Smooth muscle cell (in vitro differentiated cells): ENCODE measurements around the gene PPAN. TPM values are rescaled to one million over a fixed set of nuclear protein-coding genes. Genes with fewer than 3 reads are reported as not detected.

Experiments
- DNase-seq: peaks from one replicate; lab custom pipeline; 2025; ENCODE audit not compliant: unreplicated experiment; lab: John Stamatoyannopoulos, UW
- H2AFZ ChIP-seq: fragments of 200-600 bp; sonication (generic); 2 replicates; pipeline ENCODE4 v1.6.0; 2016; ENCODE audit warnings: antibody characterized with exemption, low read depth, mild to moderate bottlenecking
- H3F3A ChIP-seq: fragments of 200-600 bp; sonication (generic); 2 replicates; pipeline ENCODE4 v1.6.0; 2017; ENCODE audit warnings: antibody characterized with exemption, low read depth
- H3K27ac ChIP-seq: fragments of 200-600 bp; sonication (generic); 2 replicates; pipeline ENCODE4 v1.5.1; 2016; ENCODE audit warnings: low read depth, mild to moderate bottlenecking
- H3K27me3 ChIP-seq: fragments of 200-600 bp; sonication (generic); 2 replicates; pipeline ENCODE4 v1.6.1; 2016; ENCODE audit warnings: low read depth, mild to moderate bottlenecking
- H3K36me3 ChIP-seq: fragments of 200-600 bp; sonication (generic); 2 replicates; pipeline ENCODE4 v1.5.1; 2016; ENCODE audit warnings: low read depth
- H3K4me1 ChIP-seq: fragments of 200-600 bp; sonication (generic); 2 replicates; pipeline ENCODE4 v1.5.1; 2016; ENCODE audit warnings: low read depth
- H3K4me2 ChIP-seq: fragments of 200-600 bp; sonication (generic); 2 replicates; pipeline ENCODE4 v1.6.0; 2016; ENCODE audit warnings: mild to moderate bottlenecking
- H3K4me3 ChIP-seq: fragments of 200-600 bp; sonication (generic); 2 replicates; pipeline ENCODE4 v1.5.1; 2016; ENCODE audit warnings: mild to moderate bottlenecking
- H3K79me2 ChIP-seq: fragments of 200-600 bp; sonication (generic); 2 replicates; pipeline ENCODE4 v1.6.0; 2016; ENCODE audit warnings: low read depth, mild to moderate bottlenecking
- H3K9ac ChIP-seq: fragments of 200-600 bp; sonication (generic); 2 replicates; pipeline ENCODE4 v1.6.0; 2016; ENCODE audit warnings: low read depth
- H3K9me3 ChIP-seq: fragments of 200-600 bp; sonication (generic); replicated peaks from 2 replicates; pipeline ENCODE4 v1.5.1; 2016; ENCODE audit warnings: low read depth
- H4K20me1 ChIP-seq: fragments of 200-600 bp; sonication (generic); 2 replicates; pipeline ENCODE4 v1.6.0; 2016; ENCODE audit warnings: low read depth
- WGBS: methylation state at CpG from one replicate; pipeline ENCODE4 v1.1.7; 2016; ENCODE audit warnings: low lambda C conversion rate; 5-methylcytosine and 5-hydroxymethylcytosine counted together
- polyA plus RNA-seq: library from polyadenylated mRNA; unstranded; fragments of >200 nt; fragmentation: Nextera tagmentation; extraction: Ambion mirVana; gene quantifications from 2 replicates; pipeline ENCODE4 v1.2.1, GENCODE V29; 2016
- total RNA-seq: library from RNA; depleted of rRNA; stranded (reverse); fragments of >200 nt; gene quantifications from 2 replicates; pipeline ENCODE4 v1.2.3, GENCODE V29; 2014
- TF ChIP-seq, protein P1 (sequence below): fragments of 200-600 bp; sonication (generic); IDR thresholded peaks from 2 replicates; pipeline ENCODE4 v1.5.1; 2017; ENCODE audit warnings: borderline replicate concordance, mild to moderate bottlenecking, antibody characterized with exemption; ENCODE audit not compliant: insufficient read depth, poor library complexity, severe bottlenecking

Gene PPAN
- total and polyA plus RNA-seq, 2 experiments from 2014 or later: 11.1 to 22.6 TPM

DNA sequence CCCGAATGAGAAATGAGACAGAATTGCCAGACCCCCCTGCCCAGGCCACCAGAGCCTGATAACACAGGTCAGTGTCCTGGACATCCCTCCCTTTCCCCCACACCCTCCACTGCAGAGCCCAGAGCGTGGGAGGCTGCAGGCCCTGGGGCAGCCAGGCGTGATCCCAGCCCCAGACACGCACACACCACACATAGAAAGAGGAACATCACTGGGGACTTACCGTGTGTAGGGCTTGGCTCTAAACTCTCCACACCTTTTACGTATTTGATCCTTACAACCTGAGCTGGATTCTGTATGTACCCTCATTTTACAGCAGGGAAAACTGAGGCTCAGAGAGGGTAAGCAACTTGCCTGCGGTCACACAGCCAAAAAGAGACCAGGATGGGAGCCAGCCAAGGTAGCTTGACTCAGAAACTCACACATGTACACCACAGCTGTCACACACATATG lies 3.4 kb upstream of the PPAN start:
- Histone ChIP-seq H3K4me3 (no peak overlapping the region), H3K27me3 (no peaks in the 10 kb centered on the region), H3K79me2 (peaks cover 17% of the 10 kb centered on the region), H4K20me1 (no peaks in the 10 kb centered on the region), H2AFZ (peak overlapping the region; percentile 28), H3K27ac (peak overlapping the region; percentile 15), H3K36me3 (no peaks in the 10 kb centered on the region), H3K9ac (no peak overlapping the region), H3K4me2 (peak overlapping the region; percentile 2), H3F3A (no peaks in the 10 kb centered on the region), H3K4me1 (peaks cover 10% of the 10 kb centered on the region), H3K9me3 (no peaks in the 10 kb centered on the region)
- TF ChIP-seq, protein P1, sequence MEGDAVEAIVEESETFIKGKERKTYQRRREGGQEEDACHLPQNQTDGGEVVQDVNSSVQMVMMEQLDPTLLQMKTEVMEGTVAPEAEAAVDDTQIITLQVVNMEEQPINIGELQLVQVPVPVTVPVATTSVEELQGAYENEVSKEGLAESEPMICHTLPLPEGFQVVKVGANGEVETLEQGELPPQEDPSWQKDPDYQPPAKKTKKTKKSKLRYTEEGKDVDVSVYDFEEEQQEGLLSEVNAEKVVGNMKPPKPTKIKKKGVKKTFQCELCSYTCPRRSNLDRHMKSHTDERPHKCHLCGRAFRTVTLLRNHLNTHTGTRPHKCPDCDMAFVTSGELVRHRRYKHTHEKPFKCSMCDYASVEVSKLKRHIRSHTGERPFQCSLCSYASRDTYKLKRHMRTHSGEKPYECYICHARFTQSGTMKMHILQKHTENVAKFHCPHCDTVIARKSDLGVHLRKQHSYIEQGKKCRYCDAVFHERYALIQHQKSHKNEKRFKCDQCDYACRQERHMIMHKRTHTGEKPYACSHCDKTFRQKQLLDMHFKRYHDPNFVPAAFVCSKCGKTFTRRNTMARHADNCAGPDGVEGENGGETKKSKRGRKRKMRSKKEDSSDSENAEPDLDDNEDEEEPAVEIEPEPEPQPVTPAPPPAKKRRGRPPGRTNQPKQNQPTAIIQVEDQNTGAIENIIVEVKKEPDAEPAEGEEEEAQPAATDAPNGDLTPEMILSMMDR: no peak
- no peak for DNase-seq
- WGBS: 54% methylated on average over 7 of the region's 7 CpGs

DNA sequence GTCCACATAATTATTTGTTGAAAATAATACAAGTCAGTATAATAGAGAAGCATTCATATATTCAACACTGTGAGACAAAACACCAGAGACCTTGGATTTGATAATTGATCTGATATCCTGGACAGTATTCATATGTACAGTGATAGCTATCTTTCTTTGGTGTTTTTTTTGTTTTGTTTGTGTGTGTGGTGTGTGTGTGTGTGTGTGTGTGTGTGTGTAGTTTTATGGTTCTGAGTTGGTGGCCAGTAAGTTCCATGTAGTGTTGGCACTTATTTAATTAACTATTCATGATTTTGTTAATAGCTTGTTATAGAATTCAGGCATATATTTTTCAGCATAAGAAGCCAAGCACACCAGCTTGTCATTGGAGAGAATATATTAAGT lies 2.0 kb upstream of the PPAN start:
- H3K79me2 ChIP-seq: peaks cover 22% of the 10 kb centered on the region
- H3K27ac ChIP-seq: peak overlapping the region; percentile 15
- no peak for DNase-seq
- H3K36me3 ChIP-seq: no peaks in the 10 kb centered on the region
- H3K4me1 ChIP-seq: peaks cover 10% of the 10 kb centered on the region
- H2AFZ ChIP-seq: no peak overlapping the region
- no peaks in the 10 kb centered on the region for H3F3A ChIP-seq
- H3K9ac ChIP-seq: no peak overlapping the region
- H3K4me3 ChIP-seq: no peak overlapping the region
- no peak overlapping the region for H3K4me2 ChIP-seq
- TF ChIP-seq, protein P1: no peak
- no peaks in the 10 kb centered on the region for H4K20me1 ChIP-seq
- no peaks in the 10 kb centered on the region for H3K9me3 ChIP-seq
- no peaks in the 10 kb centered on the region for H3K27me3 ChIP-seq

GRCh38 chr19:10104665-10105508 lies 1.3 kb upstream of the PPAN start:
- 73% methylated on average over 15 of the region's 15 CpGs for WGBS
- H3K9ac ChIP-seq: no peak overlapping the region
- H3K4me1 ChIP-seq: peaks cover 10% of the 10 kb centered on the region

More at GRCh38 chr19:10104665-10105508, 1.3 kb upstream of the PPAN start:
- Histone ChIP-seq H3K36me3 (no peaks in the 10 kb centered on the region), H3F3A (no peaks in the 10 kb centered on the region), H3K4me3 (no peak overlapping the region), H3K79me2 (peaks cover 22% of the 10 kb centered on the region), H3K27ac (peak overlapping the region; percentile 15), H3K27me3 (no peaks in the 10 kb centered on the region), H3K4me2 (no peak overlapping the region), H3K9me3 (no peaks in the 10 kb centered on the region), H4K20me1 (no peaks in the 10 kb centered on the region), H2AFZ (no peak overlapping the region)
- TF ChIP-seq, protein P1: no peak
- no peak for DNase-seq
